GM23338 (cell line): ENCODE data around the gene USP6. TPM values are rescaled to one million over a fixed set of nuclear protein-coding genes. Genes with fewer than 3 reads are reported as not detected.

Experiments used
- ATAC-seq: fragments of 200-7000 bp; cut with Tn5 transposase; 3 replicates; pipeline ENCODE4 v1.9.1; 2020
- DNase-seq: peaks from one replicate; pipeline ENCODE4 v3.0.0-alpha.2; 2015; ENCODE audit warnings: low spot score
- H2AFZ ChIP-seq: fragments of 200-600 bp; sonication (generic); 2 replicates; pipeline ENCODE4 v1.8.0; 2016; ENCODE audit warnings: antibody characterized with exemption, mild to moderate bottlenecking, moderate library complexity
- H3F3A ChIP-seq: fragments of 200-600 bp; sonication (generic); replicated peaks from 2 replicates; pipeline ENCODE4 v1.8.0; 2017; ENCODE audit warnings: antibody characterized with exemption, mixed run types, low read depth
- H3K27ac ChIP-seq: fragments of 200-600 bp; sonication (generic); 2 replicates; pipeline ENCODE4 v1.6.1; 2016; ENCODE audit warnings: low read depth
- H3K27me3 ChIP-seq: fragments of 200-600 bp; sonication (generic); 2 replicates; pipeline ENCODE4 v1.8.0; 2016; ENCODE audit warnings: mild to moderate bottlenecking, mixed run types, moderate library complexity; ENCODE audit not compliant: insufficient read depth
- H3K36me3 ChIP-seq: fragments of 200-600 bp; sonication (generic); 2 replicates; pipeline ENCODE4 v1.8.0; 2016; ENCODE audit warnings: mild to moderate bottlenecking; ENCODE audit not compliant: insufficient read depth
- H3K4me1 ChIP-seq: fragments of 200-600 bp; sonication (generic); 2 replicates; pipeline ENCODE4 v1.8.0; 2016; ENCODE audit warnings: mild to moderate bottlenecking, moderate library complexity; ENCODE audit not compliant: insufficient read depth
- H3K4me2 ChIP-seq: fragments of 200-600 bp; sonication (generic); 2 replicates; pipeline ENCODE4 v1.7.1; 2017; ENCODE audit warnings: mixed run types
- H3K4me3 ChIP-seq: fragments of 200-600 bp; sonication (generic); 2 replicates; pipeline ENCODE4 v1.6.1; 2016; ENCODE audit warnings: mixed run types
- H3K79me2 ChIP-seq: fragments of 200-600 bp; sonication (generic); replicated peaks from 2 replicates; pipeline ENCODE4 v1.8.0; 2017; ENCODE audit warnings: mild to moderate bottlenecking; ENCODE audit not compliant: insufficient read depth
- H3K9me2 ChIP-seq: fragments of 200-600 bp; sonication (generic); 2 replicates; pipeline ENCODE4 v1.8.0; 2017; ENCODE audit not compliant: insufficient read depth
- H4K20me1 ChIP-seq: fragments of 200-600 bp; sonication (generic); replicated peaks from 2 replicates; pipeline ENCODE4 v1.8.0; 2017; ENCODE audit warnings: mild to moderate bottlenecking; ENCODE audit not compliant: insufficient read depth
- H3K27ac Mint-ChIP-seq: 2 replicates; pipeline ENCODE4 v1.8.0; 2020; ENCODE audit warnings: inconsistent platforms, mild to moderate bottlenecking, moderate library complexity, mixed read lengths
- H3K27me3 Mint-ChIP-seq: 3 replicates; pipeline ENCODE4 v1.8.0; 2022; ENCODE audit warnings: low read depth, mild to moderate bottlenecking, moderate library complexity, mixed read lengths, inconsistent platforms; ENCODE audit not compliant: insufficient read depth, poor library complexity
- H3K36me3 Mint-ChIP-seq: 3 replicates; pipeline ENCODE4 v1.8.0; 2021; ENCODE audit warnings: low read depth, mild to moderate bottlenecking, inconsistent platforms, moderate library complexity, mixed read lengths
- H3K4me1 Mint-ChIP-seq: 3 replicates; pipeline ENCODE4 v1.8.0; 2020; ENCODE audit warnings: mild to moderate bottlenecking, inconsistent platforms, mixed read lengths
- H3K4me3 Mint-ChIP-seq: 3 replicates; pipeline ENCODE4 v1.8.0; 2021; ENCODE audit warnings: moderate library complexity, mild to moderate bottlenecking, inconsistent platforms, mixed read lengths
- H3K9me3 Mint-ChIP-seq: 3 replicates; pipeline ENCODE4 v1.8.0; 2020; ENCODE audit warnings: moderate library complexity, mild to moderate bottlenecking, inconsistent platforms, mixed read lengths
- CREB1 ChIP-seq: fragments of 250-450 bp; sonication (Bioruptor Pico); IDR thresholded peaks from 2 replicates; pipeline ENCODE4 v1.5.0; 2020; ENCODE audit warnings: low read depth, mild to moderate bottlenecking, moderate library complexity
- ETS1 ChIP-seq: IDR thresholded peaks from 2 replicates; pipeline ENCODE4 v1.6.1; 2016; ENCODE audit warnings: antibody characterized with exemption
- EZH2 ChIP-seq: fragments of 200-600 bp; sonication (generic); IDR thresholded peaks from one replicate; pipeline ENCODE4 v1.8.0; 2017; ENCODE audit warnings: antibody characterized with exemption, mild to moderate bottlenecking, low read depth; ENCODE audit not compliant: unreplicated experiment
- EZH2phosphoT487 ChIP-seq: fragments of 200-600 bp; sonication (generic); IDR thresholded peaks from one replicate; pipeline ENCODE4 v1.8.1; 2018; ENCODE audit warnings: antibody characterized with exemption; ENCODE audit not compliant: unreplicated experiment
- JUNB ChIP-seq: IDR thresholded peaks from one replicate; pipeline ENCODE4 v1.6.1; 2016; ENCODE audit warnings: antibody characterized with exemption; ENCODE audit not compliant: unreplicated experiment
- POLR2AphosphoS5 ChIP-seq: IDR thresholded peaks from 2 replicates; pipeline ENCODE4 v1.6.1; 2016; ENCODE audit warnings: antibody characterized with exemption, low read depth
- STAT1 ChIP-seq: IDR thresholded peaks from one replicate; pipeline ENCODE4 v1.6.1; 2016; ENCODE audit warnings: antibody characterized with exemption; ENCODE audit not compliant: unreplicated experiment
- ZNF114 ChIP-seq: fragments of 250-450 bp; sonication (Bioruptor Pico); IDR thresholded peaks from 2 replicates; pipeline ENCODE4 v1.5.0; 2020; ENCODE audit warnings: mild to moderate bottlenecking, moderate library complexity
- ZNF331 ChIP-seq: fragments of 250-450 bp; sonication (Bioruptor Pico); IDR thresholded peaks from 2 replicates; pipeline ENCODE4 v1.5.0; 2020; ENCODE audit warnings: low read depth, mild to moderate bottlenecking, moderate library complexity
- polyA plus RNA-seq: library from polyadenylated mRNA; unstranded; fragments of >200 nt; fragmentation: Nextera tagmentation; extraction: Ambion mirVana; gene quantifications from 2 replicates; pipeline ENCODE4 v1.2.1, GENCODE V29; 2016
- total RNA-seq: library from RNA; depleted of rRNA; stranded (reverse); fragments of >200 nt; shearing (Covaris generic); gene quantifications from 2 replicates; pipeline ENCODE4 v1.2.3, GENCODE V29; 2014
- TF ChIP-seq, protein P1 (sequence below): IDR thresholded peaks from one replicate; pipeline ENCODE4 v1.6.1; 2018; ENCODE audit warnings: antibody characterized with exemption; ENCODE audit not compliant: unreplicated experiment
- TF ChIP-seq, protein P2 (sequence below): fragments of 250-450 bp; sonication (Bioruptor Pico); IDR thresholded peaks from 2 replicates; pipeline ENCODE4 v1.5.0; 2020; ENCODE audit warnings: mild to moderate bottlenecking, moderate library complexity

Gene USP6
- total and polyA plus RNA-seq, 2 experiments from 2014 or later, result 0.94 to 1.3 TPM

DNA sequence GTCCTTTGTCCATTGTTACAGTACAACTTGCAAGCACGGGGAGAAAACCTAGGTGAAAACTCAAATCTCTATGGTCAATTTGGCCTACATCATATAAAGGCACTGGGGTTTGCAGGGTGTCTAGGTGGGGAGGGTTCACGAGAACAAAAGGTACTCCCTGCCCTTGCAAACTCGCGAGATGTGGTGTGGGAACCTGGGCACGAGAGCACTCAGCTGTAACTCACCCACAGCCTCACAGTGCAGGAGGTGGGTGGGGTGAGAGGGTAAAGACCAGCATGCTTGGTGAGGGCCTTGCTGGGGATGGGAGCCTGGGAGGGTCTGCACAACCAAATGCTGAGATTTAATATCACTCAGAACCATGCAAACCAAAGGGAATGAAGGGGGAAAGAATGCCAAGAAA, 94.3 kb downstream of the USP6 start:
- no peak overlapping the region for H3K4me2 ChIP-seq
- Mint-ChIP-seq H3K27ac (no peak overlapping the region), H3K27me3 (peaks cover 1% of the 10 kb centered on the region), H3K9me3 (no peaks in the 10 kb centered on the region), H3K4me1 (no peaks in the 10 kb centered on the region; the same call in 2 of the 3 replicates), H3K36me3 (no peaks in the 10 kb centered on the region), H3K4me3 (no peak overlapping the region)
- DNase-seq, result no peak
- H3F3A ChIP-seq, result no peaks in the 10 kb centered on the region
- H3K4me3 ChIP-seq, result no peak overlapping the region
- no peak overlapping the region for H3K27ac ChIP-seq
- H2AFZ ChIP-seq, result no peak overlapping the region
- H3K79me2 ChIP-seq, result no peaks in the 10 kb centered on the region
- H4K20me1 ChIP-seq, result no peaks in the 10 kb centered on the region
- TF ChIP-seq ZNF331, result no peak
- no peak for TF ChIP-seq STAT1
- no peak for TF ChIP-seq JUNB
- TF ChIP-seq EZH2phosphoT487, result no peak
- no peaks in the 10 kb centered on the region for H3K9me2 ChIP-seq
- no peaks in the 10 kb centered on the region for H3K4me1 ChIP-seq
- no peaks in the 10 kb centered on the region for H3K27me3 ChIP-seq
- H3K36me3 ChIP-seq, result no peaks in the 10 kb centered on the region
- ATAC-seq, result no peak

DNA sequence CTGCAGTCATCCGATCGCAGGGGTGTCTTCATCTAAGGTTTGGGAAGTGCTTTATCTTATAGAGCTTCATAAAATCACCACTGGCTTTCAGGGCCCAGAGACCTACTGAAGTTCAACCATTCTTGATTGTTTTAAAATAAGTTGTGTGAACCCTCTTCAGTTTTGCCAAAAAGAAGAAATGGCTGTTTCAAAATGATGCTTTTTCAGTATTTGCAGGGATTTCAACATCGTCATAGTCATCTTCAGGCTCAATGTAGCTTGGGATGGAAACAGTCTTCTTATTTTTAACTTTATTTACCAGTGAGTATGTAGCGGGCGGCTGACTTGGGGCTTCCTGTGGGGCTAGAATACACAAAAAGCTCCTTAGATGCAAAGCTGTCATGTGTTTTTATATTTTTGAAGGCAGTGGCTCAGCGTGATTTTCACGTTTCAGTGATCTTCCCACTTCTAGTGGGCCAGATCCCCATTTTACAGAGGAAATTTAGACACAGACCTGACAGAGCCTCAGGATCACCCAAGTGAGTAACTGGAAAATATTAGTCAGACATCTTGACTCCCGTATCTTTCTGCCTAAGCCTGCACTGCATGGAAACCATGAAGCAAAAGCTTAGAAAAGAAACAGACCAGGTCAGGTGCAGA, 94.9 kb downstream of the USP6 start:
- Mint-ChIP-seq H3K36me3 (no peaks in the 10 kb centered on the region), H3K4me1 (no peaks in the 10 kb centered on the region; the same call in 2 of the 3 replicates), H3K9me3 (no peaks in the 10 kb centered on the region), H3K4me3 (no peak overlapping the region), H3K27me3 (peaks cover 1% of the 10 kb centered on the region), H3K27ac (no peak overlapping the region)
- Histone ChIP-seq H3K27ac (no peak overlapping the region), H3K9me2 (no peaks in the 10 kb centered on the region), H3K4me1 (no peaks in the 10 kb centered on the region), H4K20me1 (no peaks in the 10 kb centered on the region), H3K79me2 (no peaks in the 10 kb centered on the region), H3K4me3 (no peak overlapping the region), H3F3A (no peaks in the 10 kb centered on the region), H3K27me3 (no peaks in the 10 kb centered on the region), H2AFZ (no peak overlapping the region), H3K36me3 (no peaks in the 10 kb centered on the region), H3K4me2 (no peak overlapping the region)
- DNase-seq (no peak), ATAC-seq (no peak)
- TF ChIP-seq STAT1 (no peak), CREB1 (CRISPR knock-in tag) (no peak), ZNF114 (no peak), ETS1 (no peak), ZNF331 (no peak), EZH2phosphoT487 (no peak), EZH2 (no peak), POLR2AphosphoS5 (no peak)
- TF ChIP-seq, protein P1, sequence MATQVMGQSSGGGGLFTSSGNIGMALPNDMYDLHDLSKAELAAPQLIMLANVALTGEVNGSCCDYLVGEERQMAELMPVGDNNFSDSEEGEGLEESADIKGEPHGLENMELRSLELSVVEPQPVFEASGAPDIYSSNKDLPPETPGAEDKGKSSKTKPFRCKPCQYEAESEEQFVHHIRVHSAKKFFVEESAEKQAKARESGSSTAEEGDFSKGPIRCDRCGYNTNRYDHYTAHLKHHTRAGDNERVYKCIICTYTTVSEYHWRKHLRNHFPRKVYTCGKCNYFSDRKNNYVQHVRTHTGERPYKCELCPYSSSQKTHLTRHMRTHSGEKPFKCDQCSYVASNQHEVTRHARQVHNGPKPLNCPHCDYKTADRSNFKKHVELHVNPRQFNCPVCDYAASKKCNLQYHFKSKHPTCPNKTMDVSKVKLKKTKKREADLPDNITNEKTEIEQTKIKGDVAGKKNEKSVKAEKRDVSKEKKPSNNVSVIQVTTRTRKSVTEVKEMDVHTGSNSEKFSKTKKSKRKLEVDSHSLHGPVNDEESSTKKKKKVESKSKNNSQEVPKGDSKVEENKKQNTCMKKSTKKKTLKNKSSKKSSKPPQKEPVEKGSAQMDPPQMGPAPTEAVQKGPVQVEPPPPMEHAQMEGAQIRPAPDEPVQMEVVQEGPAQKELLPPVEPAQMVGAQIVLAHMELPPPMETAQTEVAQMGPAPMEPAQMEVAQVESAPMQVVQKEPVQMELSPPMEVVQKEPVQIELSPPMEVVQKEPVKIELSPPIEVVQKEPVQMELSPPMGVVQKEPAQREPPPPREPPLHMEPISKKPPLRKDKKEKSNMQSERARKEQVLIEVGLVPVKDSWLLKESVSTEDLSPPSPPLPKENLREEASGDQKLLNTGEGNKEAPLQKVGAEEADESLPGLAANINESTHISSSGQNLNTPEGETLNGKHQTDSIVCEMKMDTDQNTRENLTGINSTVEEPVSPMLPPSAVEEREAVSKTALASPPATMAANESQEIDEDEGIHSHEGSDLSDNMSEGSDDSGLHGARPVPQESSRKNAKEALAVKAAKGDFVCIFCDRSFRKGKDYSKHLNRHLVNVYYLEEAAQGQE, result no peak
- TF ChIP-seq, protein P2, sequence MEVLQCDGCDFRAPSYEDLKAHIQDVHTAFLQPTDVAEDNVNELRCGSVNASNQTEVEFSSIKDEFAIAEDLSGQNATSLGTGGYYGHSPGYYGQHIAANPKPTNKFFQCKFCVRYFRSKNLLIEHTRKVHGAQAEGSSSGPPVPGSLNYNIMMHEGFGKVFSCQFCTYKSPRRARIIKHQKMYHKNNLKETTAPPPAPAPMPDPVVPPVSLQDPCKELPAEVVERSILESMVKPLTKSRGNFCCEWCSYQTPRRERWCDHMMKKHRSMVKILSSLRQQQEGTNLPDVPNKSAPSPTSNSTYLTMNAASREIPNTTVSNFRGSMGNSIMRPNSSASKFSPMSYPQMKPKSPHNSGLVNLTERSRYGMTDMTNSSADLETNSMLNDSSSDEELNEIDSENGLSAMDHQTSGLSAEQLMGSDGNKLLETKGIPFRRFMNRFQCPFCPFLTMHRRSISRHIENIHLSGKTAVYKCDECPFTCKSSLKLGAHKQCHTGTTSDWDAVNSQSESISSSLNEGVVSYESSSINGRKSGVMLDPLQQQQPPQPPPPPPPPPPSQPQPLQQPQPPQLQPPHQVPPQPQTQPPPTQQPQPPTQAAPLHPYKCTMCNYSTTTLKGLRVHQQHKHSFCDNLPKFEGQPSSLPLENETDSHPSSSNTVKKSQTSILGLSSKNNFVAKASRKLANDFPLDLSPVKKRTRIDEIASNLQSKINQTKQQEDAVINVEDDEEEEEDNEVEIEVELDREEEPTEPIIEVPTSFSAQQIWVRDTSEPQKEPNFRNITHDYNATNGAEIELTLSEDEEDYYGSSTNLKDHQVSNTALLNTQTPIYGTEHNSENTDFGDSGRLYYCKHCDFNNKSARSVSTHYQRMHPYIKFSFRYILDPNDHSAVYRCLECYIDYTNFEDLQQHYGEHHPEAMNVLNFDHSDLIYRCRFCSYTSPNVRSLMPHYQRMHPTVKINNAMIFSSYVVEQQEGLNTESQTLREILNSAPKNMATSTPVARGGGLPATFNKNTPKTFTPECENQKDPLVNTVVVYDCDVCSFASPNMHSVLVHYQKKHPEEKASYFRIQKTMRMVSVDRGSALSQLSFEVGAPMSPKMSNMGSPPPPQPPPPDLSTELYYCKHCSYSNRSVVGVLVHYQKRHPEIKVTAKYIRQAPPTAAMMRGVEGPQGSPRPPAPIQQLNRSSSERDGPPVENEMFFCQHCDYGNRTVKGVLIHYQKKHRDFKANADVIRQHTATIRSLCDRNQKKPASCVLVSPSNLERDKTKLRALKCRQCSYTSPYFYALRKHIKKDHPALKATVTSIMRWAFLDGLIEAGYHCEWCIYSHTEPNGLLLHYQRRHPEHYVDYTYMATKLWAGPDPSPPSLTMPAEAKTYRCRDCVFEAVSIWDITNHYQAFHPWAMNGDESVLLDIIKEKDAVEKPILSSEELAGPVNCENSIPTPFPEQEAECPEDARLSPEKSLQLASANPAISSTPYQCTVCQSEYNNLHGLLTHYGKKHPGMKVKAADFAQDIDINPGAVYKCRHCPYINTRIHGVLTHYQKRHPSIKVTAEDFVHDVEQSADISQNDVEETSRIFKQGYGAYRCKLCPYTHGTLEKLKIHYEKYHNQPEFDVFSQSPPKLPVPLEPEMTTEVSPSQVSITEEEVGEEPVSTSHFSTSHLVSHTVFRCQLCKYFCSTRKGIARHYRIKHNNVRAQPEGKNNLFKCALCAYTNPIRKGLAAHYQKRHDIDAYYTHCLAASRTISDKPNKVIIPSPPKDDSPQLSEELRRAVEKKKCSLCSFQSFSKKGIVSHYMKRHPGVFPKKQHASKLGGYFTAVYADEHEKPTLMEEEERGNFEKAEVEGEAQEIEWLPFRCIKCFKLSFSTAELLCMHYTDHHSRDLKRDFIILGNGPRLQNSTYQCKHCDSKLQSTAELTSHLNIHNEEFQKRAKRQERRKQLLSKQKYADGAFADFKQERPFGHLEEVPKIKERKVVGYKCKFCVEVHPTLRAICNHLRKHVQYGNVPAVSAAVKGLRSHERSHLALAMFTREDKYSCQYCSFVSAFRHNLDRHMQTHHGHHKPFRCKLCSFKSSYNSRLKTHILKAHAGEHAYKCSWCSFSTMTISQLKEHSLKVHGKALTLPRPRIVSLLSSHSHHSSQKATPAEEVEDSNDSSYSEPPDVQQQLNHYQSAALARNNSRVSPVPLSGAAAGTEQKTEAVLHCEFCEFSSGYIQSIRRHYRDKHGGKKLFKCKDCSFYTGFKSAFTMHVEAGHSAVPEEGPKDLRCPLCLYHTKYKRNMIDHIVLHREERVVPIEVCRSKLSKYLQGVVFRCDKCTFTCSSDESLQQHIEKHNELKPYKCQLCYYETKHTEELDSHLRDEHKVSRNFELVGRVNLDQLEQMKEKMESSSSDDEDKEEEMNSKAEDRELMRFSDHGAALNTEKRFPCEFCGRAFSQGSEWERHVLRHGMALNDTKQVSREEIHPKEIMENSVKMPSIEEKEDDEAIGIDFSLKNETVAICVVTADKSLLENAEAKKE (CRISPR knock-in tag), result no peak
